Ovary (tissue), 9 donors: ENCODE measurements around the gene CCDC63. TPM values are rescaled to one million over a fixed set of nuclear protein-coding genes. Genes with fewer than 3 reads are reported as not detected.

Source experiments
- DNase-seq, 5 donors: peaks; one replicate each; pipeline ENCODE4 v3.0.0-alpha.2; 2019 to 2020
- H3K27ac ChIP-seq, 2 donors: fragments of 200-600 bp; one replicate each; pipeline versions ENCODE4 v1.5.1 to v1.8.0; 2019 to 2022
- H3K27me3 ChIP-seq: fragments of 200-600 bp; one replicate; pipeline ENCODE4 v1.8.0; 2022
- H3K36me3 ChIP-seq: fragments of 200-600 bp; sonication (generic); one replicate; pipeline ENCODE4 v1.5.1; 2019
- H3K4me1 ChIP-seq: one replicate; pipeline ENCODE4 v1.8.1; 2013; ENCODE audit warnings: mild to moderate bottlenecking, moderate library complexity; ENCODE audit not compliant: insufficient read depth
- H3K4me3 ChIP-seq: fragments of 200-600 bp; sonication (generic); one replicate; pipeline ENCODE4 v1.5.1; 2017
- H3K9me3 ChIP-seq, 2 donors: fragments of 200-600 bp in 1 of 2; sonication (generic) in 1 of 2; one replicate each; pipeline versions ENCODE4 v1.5.1 to v1.8.1; 2013 to 2019; ENCODE audit warnings: mild to moderate bottlenecking in 1 of 2, moderate library complexity in 1 of 2
- EP300 ChIP-seq: sonication (generic); formaldehyde crosslinking; IDR thresholded peaks from one replicate; pipeline ENCODE4 v1.6.1; 2017; ENCODE audit warnings: antibody characterized with exemption
- POLR2A ChIP-seq: fragments of 450-650 bp; IDR thresholded peaks from one replicate; pipeline ENCODE4 v1.6.1; 2017; ENCODE audit warnings: antibody characterized with exemption, mild to moderate bottlenecking, moderate library complexity
- WGBS, 3 donors: extraction: QIAGEN DNeasy Blood & Tissue Kit in 1 of 3; methylation state at CpG; one replicate each; pipeline versions ENCODE4 v1.1.5 to v1.1.7; 2013 to 2017; 5-methylcytosine and 5-hydroxymethylcytosine counted together
- intact Hi-C, 4 donors: fragments of 100-400 bp; cut with DNase I; formaldehyde crosslinking; loops; one replicate each; pipeline versions ENCODE4 v1.11.0 to v1.15.1; 2022 to 2023
- polyA plus RNA-seq, 2 donors: library from polyadenylated mRNA; stranded (reverse); fragments of 200-250 nt in 1 of 2; fragments of 350-450 nt in 1 of 2; fragmentation: Illumina TruSeq in 1 of 2; extraction: RNeasy Lipid Tissue Mini Kit (QIAGEN cat#74804) in 1 of 2; gene quantifications; one replicate each; pipeline ENCODE4 v1.2.3, GENCODE V29; 2013 to 2014
- total RNA-seq, 7 donors: library from RNA; depleted of rRNA in 2 of 7; stranded (reverse); fragments of >200 nt in 2 of 7; fragmentation: NEBNext Ultra II Directional in 3 of 7; extraction: Animal tissue kit (Norgen Biotek cat#: 25700) in 3 of 7; gene quantifications; one replicate each; pipeline versions ENCODE4 v1.1.0 to v1.2.4, GENCODE V29; 2016 to 2023
- TF ChIP-seq, protein P1 (sequence below), 3 donors: fragments of 450-650 bp in 2 of 3; fragments of 200-600 bp in 1 of 3; IDR thresholded peaks; one replicate each; pipeline versions ENCODE4 v1.5.1 to v1.8.0; 2016 to 2022; ENCODE audit warnings: antibody characterized with exemption in 3 of 3, mild to moderate bottlenecking in 1 of 3
- donor health status: DM: no; HTN: no; CAD: no; lungs with moderate emphysema.
- donor health status: DM: no; HTN: no; CAD: no.
- donor health status: Bipolar disorder and iron deficiency.
- donor health status: DM: yes; HTN: yes; CAD: no.
- donor health status: DM: no; HTN: no; CAD: no.
- donor health status: DM: yes; HTN: yes; CAD: no.

The CCDC63 gene
- total and polyA plus RNA-seq, 9 donors: not detected

- intact Hi-C loops: no loop called here
Observed at GRCh38 chr12:110816248-110816647, 30.5 kb upstream of the CCDC63 start.

DNA sequence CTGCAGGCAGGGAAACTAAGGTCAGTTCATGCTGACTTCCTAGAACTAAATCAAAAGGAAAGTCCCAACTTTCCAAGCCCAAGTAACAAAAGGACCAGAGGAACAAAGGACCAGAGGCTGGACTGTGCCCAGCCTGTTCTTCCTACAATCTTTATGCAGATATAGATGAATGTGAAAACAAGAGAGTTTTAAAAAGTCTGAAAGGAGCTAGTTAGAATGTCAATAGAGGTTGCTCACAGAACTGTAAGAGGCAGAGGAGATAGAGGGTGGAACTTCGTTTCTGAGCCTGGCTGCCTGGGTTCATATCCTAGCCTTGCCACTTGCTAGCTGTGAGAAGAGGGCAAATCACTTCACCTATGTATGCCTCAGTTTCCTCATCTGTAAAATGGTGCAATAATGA is 30.0 kb upstream of the CCDC63 start:
- TF ChIP-seq POLR2A: no peak
- no peak for TF ChIP-seq EP300
- TF ChIP-seq, protein P1, sequence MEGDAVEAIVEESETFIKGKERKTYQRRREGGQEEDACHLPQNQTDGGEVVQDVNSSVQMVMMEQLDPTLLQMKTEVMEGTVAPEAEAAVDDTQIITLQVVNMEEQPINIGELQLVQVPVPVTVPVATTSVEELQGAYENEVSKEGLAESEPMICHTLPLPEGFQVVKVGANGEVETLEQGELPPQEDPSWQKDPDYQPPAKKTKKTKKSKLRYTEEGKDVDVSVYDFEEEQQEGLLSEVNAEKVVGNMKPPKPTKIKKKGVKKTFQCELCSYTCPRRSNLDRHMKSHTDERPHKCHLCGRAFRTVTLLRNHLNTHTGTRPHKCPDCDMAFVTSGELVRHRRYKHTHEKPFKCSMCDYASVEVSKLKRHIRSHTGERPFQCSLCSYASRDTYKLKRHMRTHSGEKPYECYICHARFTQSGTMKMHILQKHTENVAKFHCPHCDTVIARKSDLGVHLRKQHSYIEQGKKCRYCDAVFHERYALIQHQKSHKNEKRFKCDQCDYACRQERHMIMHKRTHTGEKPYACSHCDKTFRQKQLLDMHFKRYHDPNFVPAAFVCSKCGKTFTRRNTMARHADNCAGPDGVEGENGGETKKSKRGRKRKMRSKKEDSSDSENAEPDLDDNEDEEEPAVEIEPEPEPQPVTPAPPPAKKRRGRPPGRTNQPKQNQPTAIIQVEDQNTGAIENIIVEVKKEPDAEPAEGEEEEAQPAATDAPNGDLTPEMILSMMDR (IDR thresholded peaks at IDR 0.05): no peak
- WGBS, 3 donors: 58 to 86% (median 76%) methylated on average over 1 of the region's 1 CpG
- H3K36me3 ChIP-seq: no peaks in the 10 kb centered on the region
- DNase-seq: no peak
- no peaks in the 10 kb centered on the region for H3K9me3 ChIP-seq
- no peak overlapping the region for H3K4me3 ChIP-seq
- H3K4me1 ChIP-seq: no peaks in the 10 kb centered on the region
- H3K27me3 ChIP-seq: no peaks in the 10 kb centered on the region
- no peak overlapping the region for H3K27ac ChIP-seq
- intact Hi-C loops: no loop called here

More at GRCh38 chr12:110816248-110816647, 30.5 kb upstream of the CCDC63 start:
- Histone ChIP-seq H3K27ac (no peak overlapping the region), H3K27me3 (no peaks in the 10 kb centered on the region), H3K4me3 (no peak overlapping the region), H3K36me3 (no peaks in the 10 kb centered on the region), H3K4me1 (no peaks in the 10 kb centered on the region), H3K9me3 (no peaks in the 10 kb centered on the region)
- 83 to 100% (median 86%) methylated on average over 1 of the region's 1 CpG for WGBS, 3 donors
- DNase-seq: no peak
- TF ChIP-seq, protein P1 (IDR thresholded peaks at IDR 0.05): no peak
- TF ChIP-seq EP300 (no peak), POLR2A (no peak)

DNA sequence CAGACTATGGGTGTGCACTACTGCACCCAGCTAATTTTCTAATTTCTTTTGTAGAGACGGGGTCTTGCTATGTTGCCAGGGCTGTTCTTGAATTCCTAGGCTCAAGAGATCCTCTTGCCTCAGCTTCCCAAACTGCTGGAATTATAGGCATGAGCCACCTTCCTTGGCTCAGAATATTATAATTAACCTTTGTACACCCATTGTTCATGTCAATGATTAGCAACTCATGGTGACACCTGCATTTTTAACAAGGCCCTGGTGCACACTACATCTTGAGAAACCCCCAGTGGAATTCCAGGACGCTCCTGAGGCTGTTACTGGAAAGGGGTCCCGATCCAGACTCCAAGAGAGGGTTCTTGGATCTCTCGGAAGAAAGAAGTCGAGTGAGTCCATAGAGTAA is 28.3 kb upstream of the CCDC63 start:
- Histone ChIP-seq H3K9me3 (no peaks in the 10 kb centered on the region), H3K27ac (no peak overlapping the region), H3K36me3 (no peaks in the 10 kb centered on the region), H3K4me1 (no peaks in the 10 kb centered on the region), H3K27me3 (no peaks in the 10 kb centered on the region), H3K4me3 (no peak overlapping the region)
- intact Hi-C loops: no loop called here
- no peak for DNase-seq
- 89 to 94% (median 94%) methylated on average over 5 of the region's 5 CpGs for WGBS, 3 donors
- TF ChIP-seq, protein P1 (IDR thresholded peaks at IDR 0.05): no peak
- no peak for TF ChIP-seq EP300
- TF ChIP-seq POLR2A: no peak

- H3K27me3 ChIP-seq: no peaks in the 10 kb centered on the region
- DNase-seq: no peak
- 94 to 96% (median 94%) methylated on average over 3 of the region's 3 CpGs for WGBS, 3 donors
- TF ChIP-seq EP300 (no peak), POLR2A (no peak)
- TF ChIP-seq, protein P1 (IDR thresholded peaks at IDR 0.05): no peak
- no peaks in the 10 kb centered on the region for H3K36me3 ChIP-seq
- intact Hi-C loops: no loop called here
- no peaks in the 10 kb centered on the region for H3K9me3 ChIP-seq
- no peaks in the 10 kb centered on the region for H3K4me1 ChIP-seq
- no peak overlapping the region for H3K27ac ChIP-seq
- H3K4me3 ChIP-seq: no peak overlapping the region
Observed at GRCh38 chr12:110819150-110819549, 27.6 kb upstream of the CCDC63 start.

- no peak for DNase-seq
- Histone ChIP-seq H3K27ac (no peak overlapping the region), H3K9me3 (no peaks in the 10 kb centered on the region), H3K36me3 (no peaks in the 10 kb centered on the region), H3K27me3 (no peaks in the 10 kb centered on the region), H3K4me3 (no peak overlapping the region), H3K4me1 (no peaks in the 10 kb centered on the region)
- WGBS, 3 donors: 85 to 94% (median 93%) methylated on average over 5 of the region's 5 CpGs
- intact Hi-C loops: no loop called here
- no peak for TF ChIP-seq EP300
- TF ChIP-seq, protein P1 (IDR thresholded peaks at IDR 0.05): no peak
- no peak for TF ChIP-seq POLR2A
Observed at GRCh38 chr12:110819646-110820045, 27.1 kb upstream of the CCDC63 start.
